WTC11 (cell line): ENCODE results near the gene IFIT1. TPM values are rescaled to one million over a fixed set of nuclear protein-coding genes. Genes with fewer than 3 reads are reported as not detected.

Experiments
- ATAC-seq: fragments of 200-7000 bp; cut with Tn5 transposase; 2 replicates; pipeline ENCODE4 v1.10.0; 2021; ENCODE audit warnings: mild to moderate bottlenecking, moderate library complexity
- CTCF ChIA-PET: fragments of 300-600 bp; sonication (Branson Sonifier 250); formaldehyde crosslinking; loops from one replicate; lab custom pipeline; 2021; ENCODE audit warnings: antibody characterized with exemption; lab: Charles Lee
- POLR2A ChIA-PET: fragments of 350-600 bp; sonication (Branson Sonifier 250); formaldehyde crosslinking; loops from one replicate; lab custom pipeline; 2021; ENCODE audit warnings: antibody characterized with exemption; lab: Charles Lee
- DNase-seq: peaks from one replicate; pipeline ENCODE4 v3.0.0; 2021; ENCODE audit warnings: low spot score
- H3K27ac Mint-ChIP-seq: 2 replicates; pipeline ENCODE4 v1.8.0; 2021; ENCODE audit warnings: mixed read lengths
- H3K27me3 Mint-ChIP-seq: 2 replicates; pipeline ENCODE4 v1.8.0; 2021; ENCODE audit warnings: low read depth, mild to moderate bottlenecking, moderate library complexity, mixed read lengths
- H3K36me3 Mint-ChIP-seq: 2 replicates; pipeline ENCODE4 v1.8.0; 2021; ENCODE audit warnings: mixed read lengths
- H3K4me1 Mint-ChIP-seq: 2 replicates; pipeline ENCODE4 v1.8.0; 2022; ENCODE audit warnings: mixed read lengths
- H3K4me3 Mint-ChIP-seq: 2 replicates; pipeline ENCODE4 v1.8.0; 2021; ENCODE audit warnings: mild to moderate bottlenecking, moderate library complexity, mixed read lengths
- H3K9me3 Mint-ChIP-seq: 2 replicates; pipeline ENCODE4 v1.8.0; 2021; ENCODE audit warnings: mixed read lengths
- FOXJ3 ChIP-seq: sonication (generic); formaldehyde crosslinking; IDR thresholded peaks from 2 replicates; pipeline ENCODE4 v1.9.0; 2021; ENCODE audit warnings: missing genetic modification reagents, mild to moderate bottlenecking, borderline replicate concordance
- GABPB1 ChIP-seq: sonication (generic); formaldehyde crosslinking; IDR thresholded peaks from 2 replicates; pipeline ENCODE4 v1.8.1; 2023; ENCODE audit warnings: mild to moderate bottlenecking, missing genetic modification reagents
- GTF2I ChIP-seq: fragments of 250-450 bp; sonication (Bioruptor Pico); conservative IDR thresholded peaks from 2 replicates; pipeline ENCODE4 v1.4.0; 2021; ENCODE audit warnings: mild to moderate bottlenecking
- JAZF1 ChIP-seq: fragments of 250-450 bp; sonication (Bioruptor Pico); IDR thresholded peaks from 2 replicates; pipeline ENCODE4 v1.9.0; 2021; ENCODE audit warnings: moderate library complexity, mild to moderate bottlenecking, inconsistent platforms
- NFE2L1 ChIP-seq: sonication (generic); formaldehyde crosslinking; IDR thresholded peaks from 2 replicates; pipeline ENCODE4 v1.8.1; 2023; ENCODE audit warnings: missing genetic modification reagents
- SOX15 ChIP-seq: fragments of 250-450 bp; sonication (Bioruptor Pico); IDR thresholded peaks from 2 replicates; pipeline ENCODE4 v1.9.0; 2021; ENCODE audit warnings: mild to moderate bottlenecking
- ZNF396 ChIP-seq: fragments of 250-450 bp; sonication (Bioruptor Pico); IDR thresholded peaks from 2 replicates; pipeline ENCODE4 v1.8.0; 2021; ENCODE audit warnings: mild to moderate bottlenecking, moderate library complexity, borderline replicate concordance
- total RNA-seq: library from RNA; stranded (reverse); gene quantifications from 3 replicates; pipeline ENCODE4 v1.2.3, GENCODE V29; 2021
- TF ChIP-seq, protein P1 (sequence below): sonication (generic); formaldehyde crosslinking; IDR thresholded peaks from 2 replicates; pipeline ENCODE4 v1.8.1; 2023; ENCODE audit warnings: mild to moderate bottlenecking, moderate library complexity, missing genetic modification reagents
- TF ChIP-seq, protein P2 (sequence below): sonication (generic); formaldehyde crosslinking; conservative IDR thresholded peaks from 2 replicates; pipeline ENCODE4 v1.8.1; 2023; ENCODE audit warnings: mild to moderate bottlenecking, low read depth, missing genetic modification reagents, moderate library complexity
- TF ChIP-seq, protein P3 (sequence below): sonication (generic); formaldehyde crosslinking; IDR thresholded peaks from 2 replicates; pipeline ENCODE4 v1.8.0; 2022; ENCODE audit warnings: mild to moderate bottlenecking, missing genetic modification reagents
- TF ChIP-seq, protein P4 (sequence below): sonication (generic); formaldehyde crosslinking; IDR thresholded peaks from 2 replicates; pipeline ENCODE4 v1.8.0; 2023; ENCODE audit warnings: missing genetic modification reagents, mild to moderate bottlenecking, borderline replicate concordance
- TF ChIP-seq, protein P5 (sequence below): fragments of 250-450 bp; sonication (Bioruptor Pico); conservative IDR thresholded peaks from 2 replicates; pipeline ENCODE4 v1.9.0; 2021; ENCODE audit warnings: mild to moderate bottlenecking
- TF ChIP-seq, protein P6 (sequence below): fragments of 200-600 bp; IDR thresholded peaks from 2 replicates; pipeline ENCODE4 v1.8.0; 2022; ENCODE audit warnings: antibody characterized with exemption
- TF ChIP-seq, protein P7 (sequence below): sonication (generic); formaldehyde crosslinking; IDR thresholded peaks from 2 replicates; pipeline ENCODE4 v1.8.0; 2022; ENCODE audit warnings: missing genetic modification reagents

IFIT1 gene
- total RNA-seq, 1 experiment from 2014 or later = 1.5 TPM

DNA sequence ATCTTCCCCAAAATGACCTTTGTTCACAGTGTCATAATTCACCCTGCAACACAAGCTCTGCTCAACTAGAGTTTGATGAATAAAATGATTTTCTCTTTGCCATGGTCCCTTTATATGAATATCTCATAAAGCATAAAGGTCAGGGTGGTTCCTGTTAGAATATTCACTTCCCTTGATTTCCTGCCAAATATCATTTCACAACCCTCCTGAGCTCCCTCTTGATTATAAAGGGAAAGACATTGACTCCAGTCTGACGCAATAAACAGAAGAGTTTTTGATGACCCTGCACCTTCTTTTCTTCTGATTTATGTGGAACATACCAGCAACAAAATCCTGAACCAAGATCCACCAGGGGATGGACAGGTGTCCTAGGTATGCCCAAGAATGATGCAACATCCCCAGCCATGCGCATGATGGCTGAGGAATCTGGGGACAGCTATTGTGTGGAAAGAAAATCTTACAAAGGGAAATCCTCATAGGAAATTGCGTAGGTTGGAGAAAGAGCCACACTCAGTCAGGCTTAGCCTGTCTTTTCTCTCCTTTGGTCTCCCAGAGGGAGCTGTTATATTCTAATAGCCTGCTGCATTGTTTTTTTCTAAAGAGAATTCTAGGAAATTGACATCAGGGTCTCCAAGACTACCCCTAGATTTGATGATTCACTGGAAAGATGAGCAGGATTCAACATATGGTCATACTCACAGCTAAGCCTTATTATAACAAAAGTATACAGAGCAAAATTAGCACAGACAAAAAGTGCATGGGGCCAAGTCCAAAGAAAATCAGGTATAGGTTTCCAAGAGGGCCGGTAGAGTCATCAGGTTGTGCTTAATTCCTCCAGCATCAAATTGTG, 45.8 kb upstream of the IFIT1 start:
- TF ChIP-seq GABPB1 (CRISPR knock-in tag) = peak; percentile 87
- TF ChIP-seq, protein P1, sequence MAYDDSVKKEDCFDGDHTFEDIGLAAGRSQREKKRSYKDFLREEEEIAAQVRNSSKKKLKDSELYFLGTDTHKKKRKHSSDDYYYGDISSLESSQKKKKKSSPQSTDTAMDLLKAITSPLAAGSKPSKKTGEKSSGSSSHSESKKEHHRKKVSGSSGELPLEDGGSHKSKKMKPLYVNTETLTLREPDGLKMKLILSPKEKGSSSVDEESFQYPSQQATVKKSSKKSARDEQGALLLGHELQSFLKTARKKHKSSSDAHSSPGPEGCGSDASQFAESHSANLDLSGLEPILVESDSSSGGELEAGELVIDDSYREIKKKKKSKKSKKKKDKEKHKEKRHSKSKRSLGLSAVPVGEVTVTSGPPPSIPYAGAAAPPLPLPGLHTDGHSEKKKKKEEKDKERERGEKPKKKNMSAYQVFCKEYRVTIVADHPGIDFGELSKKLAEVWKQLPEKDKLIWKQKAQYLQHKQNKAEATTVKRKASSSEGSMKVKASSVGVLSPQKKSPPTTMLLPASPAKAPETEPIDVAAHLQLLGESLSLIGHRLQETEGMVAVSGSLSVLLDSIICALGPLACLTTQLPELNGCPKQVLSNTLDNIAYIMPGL = no peak
- TF ChIP-seq, protein P2, sequence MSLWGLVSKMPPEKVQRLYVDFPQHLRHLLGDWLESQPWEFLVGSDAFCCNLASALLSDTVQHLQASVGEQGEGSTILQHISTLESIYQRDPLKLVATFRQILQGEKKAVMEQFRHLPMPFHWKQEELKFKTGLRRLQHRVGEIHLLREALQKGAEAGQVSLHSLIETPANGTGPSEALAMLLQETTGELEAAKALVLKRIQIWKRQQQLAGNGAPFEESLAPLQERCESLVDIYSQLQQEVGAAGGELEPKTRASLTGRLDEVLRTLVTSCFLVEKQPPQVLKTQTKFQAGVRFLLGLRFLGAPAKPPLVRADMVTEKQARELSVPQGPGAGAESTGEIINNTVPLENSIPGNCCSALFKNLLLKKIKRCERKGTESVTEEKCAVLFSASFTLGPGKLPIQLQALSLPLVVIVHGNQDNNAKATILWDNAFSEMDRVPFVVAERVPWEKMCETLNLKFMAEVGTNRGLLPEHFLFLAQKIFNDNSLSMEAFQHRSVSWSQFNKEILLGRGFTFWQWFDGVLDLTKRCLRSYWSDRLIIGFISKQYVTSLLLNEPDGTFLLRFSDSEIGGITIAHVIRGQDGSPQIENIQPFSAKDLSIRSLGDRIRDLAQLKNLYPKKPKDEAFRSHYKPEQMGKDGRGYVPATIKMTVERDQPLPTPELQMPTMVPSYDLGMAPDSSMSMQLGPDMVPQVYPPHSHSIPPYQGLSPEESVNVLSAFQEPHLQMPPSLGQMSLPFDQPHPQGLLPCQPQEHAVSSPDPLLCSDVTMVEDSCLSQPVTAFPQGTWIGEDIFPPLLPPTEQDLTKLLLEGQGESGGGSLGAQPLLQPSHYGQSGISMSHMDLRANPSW (CRISPR knock-in tag) = no peak
- TF ChIP-seq, protein P3, sequence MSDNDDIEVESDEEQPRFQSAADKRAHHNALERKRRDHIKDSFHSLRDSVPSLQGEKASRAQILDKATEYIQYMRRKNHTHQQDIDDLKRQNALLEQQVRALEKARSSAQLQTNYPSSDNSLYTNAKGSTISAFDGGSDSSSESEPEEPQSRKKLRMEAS (CRISPR knock-in tag) = peak; percentile 60
- no peak for TF ChIP-seq NFE2L1
- TF ChIP-seq FOXJ3 (CRISPR knock-in tag) = no peak
- DNase-seq = no peak
- Mint-ChIP-seq H3K27me3 (no peaks in the 10 kb centered on the region), H3K27ac (peak overlapping the region; percentile 82), H3K36me3 (no peaks in the 10 kb centered on the region), H3K4me3 (no peak overlapping the region), H3K9me3 (no peaks in the 10 kb centered on the region), H3K4me1 (peaks cover 77% of the 10 kb centered on the region)
- ChIA-PET POLR2A (no interaction called here), CTCF (interaction anchor here (0.6 to 1.4 kb wide), 4 partner anchors 16 to 252 kb away, joined by 3 to 6 read pairs (median 3); partner anchors contain the start of gene IFIT1)
- peak; percentile 55 for ATAC-seq

DNA sequence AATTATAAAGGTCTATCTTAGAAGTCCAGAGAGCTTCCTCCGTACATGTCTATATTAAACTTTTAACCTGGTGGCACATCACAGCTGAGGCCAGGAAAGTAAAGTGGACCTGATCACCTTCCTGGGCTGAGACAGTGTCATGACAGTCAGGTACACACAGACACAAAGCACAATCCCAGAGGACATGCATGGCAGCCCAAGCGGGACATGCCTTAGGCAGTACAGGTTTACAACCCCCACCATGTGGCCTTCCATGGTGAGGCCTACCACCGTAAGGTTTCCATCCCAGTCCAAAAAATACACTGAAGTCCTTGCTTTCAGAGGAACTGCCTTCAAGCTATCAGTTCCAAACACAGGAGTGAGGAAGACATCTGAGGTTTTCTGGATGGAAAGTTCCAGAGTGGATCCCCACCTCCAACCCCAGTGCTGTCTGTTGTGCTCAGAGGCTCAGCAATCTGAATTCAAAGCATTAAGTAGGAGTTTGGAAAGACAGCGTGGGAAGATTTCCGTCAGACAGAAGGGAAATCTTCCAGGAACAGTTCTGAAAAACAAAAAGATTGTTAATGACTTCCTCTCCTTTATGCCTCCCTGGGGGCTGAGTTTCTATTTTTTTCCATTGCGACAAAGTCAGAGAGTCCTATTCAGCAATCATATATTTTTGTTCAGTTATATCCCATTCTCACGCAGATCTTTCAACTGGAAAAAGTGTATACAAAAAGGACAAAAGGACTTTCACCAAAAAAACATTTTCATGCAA, 44.5 kb upstream of the IFIT1 start:
- no peak for ATAC-seq
- Mint-ChIP-seq H3K36me3 (no peaks in the 10 kb centered on the region), H3K27ac (peak overlapping the region; percentile 46), H3K4me1 (peaks cover 82% of the 10 kb centered on the region), H3K4me3 (no peak overlapping the region), H3K9me3 (no peaks in the 10 kb centered on the region), H3K27me3 (no peaks in the 10 kb centered on the region)
- DNase-seq = no peak
- TF ChIP-seq, protein P4, sequence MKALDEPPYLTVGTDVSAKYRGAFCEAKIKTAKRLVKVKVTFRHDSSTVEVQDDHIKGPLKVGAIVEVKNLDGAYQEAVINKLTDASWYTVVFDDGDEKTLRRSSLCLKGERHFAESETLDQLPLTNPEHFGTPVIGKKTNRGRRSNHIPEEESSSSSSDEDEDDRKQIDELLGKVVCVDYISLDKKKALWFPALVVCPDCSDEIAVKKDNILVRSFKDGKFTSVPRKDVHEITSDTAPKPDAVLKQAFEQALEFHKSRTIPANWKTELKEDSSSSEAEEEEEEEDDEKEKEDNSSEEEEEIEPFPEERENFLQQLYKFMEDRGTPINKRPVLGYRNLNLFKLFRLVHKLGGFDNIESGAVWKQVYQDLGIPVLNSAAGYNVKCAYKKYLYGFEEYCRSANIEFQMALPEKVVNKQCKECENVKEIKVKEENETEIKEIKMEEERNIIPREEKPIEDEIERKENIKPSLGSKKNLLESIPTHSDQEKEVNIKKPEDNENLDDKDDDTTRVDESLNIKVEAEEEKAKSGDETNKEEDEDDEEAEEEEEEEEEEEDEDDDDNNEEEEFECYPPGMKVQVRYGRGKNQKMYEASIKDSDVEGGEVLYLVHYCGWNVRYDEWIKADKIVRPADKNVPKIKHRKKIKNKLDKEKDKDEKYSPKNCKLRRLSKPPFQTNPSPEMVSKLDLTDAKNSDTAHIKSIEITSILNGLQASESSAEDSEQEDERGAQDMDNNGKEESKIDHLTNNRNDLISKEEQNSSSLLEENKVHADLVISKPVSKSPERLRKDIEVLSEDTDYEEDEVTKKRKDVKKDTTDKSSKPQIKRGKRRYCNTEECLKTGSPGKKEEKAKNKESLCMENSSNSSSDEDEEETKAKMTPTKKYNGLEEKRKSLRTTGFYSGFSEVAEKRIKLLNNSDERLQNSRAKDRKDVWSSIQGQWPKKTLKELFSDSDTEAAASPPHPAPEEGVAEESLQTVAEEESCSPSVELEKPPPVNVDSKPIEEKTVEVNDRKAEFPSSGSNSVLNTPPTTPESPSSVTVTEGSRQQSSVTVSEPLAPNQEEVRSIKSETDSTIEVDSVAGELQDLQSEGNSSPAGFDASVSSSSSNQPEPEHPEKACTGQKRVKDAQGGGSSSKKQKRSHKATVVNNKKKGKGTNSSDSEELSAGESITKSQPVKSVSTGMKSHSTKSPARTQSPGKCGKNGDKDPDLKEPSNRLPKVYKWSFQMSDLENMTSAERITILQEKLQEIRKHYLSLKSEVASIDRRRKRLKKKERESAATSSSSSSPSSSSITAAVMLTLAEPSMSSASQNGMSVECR (CRISPR knock-in tag) = no peak
- TF ChIP-seq ZNF396 (CRISPR knock-in tag) (no peak), SOX15 (CRISPR knock-in tag) (no peak), JAZF1 (CRISPR knock-in tag) (no peak), GABPB1 (CRISPR knock-in tag) (no peak), GTF2I (no peak)
- TF ChIP-seq, protein P5, sequence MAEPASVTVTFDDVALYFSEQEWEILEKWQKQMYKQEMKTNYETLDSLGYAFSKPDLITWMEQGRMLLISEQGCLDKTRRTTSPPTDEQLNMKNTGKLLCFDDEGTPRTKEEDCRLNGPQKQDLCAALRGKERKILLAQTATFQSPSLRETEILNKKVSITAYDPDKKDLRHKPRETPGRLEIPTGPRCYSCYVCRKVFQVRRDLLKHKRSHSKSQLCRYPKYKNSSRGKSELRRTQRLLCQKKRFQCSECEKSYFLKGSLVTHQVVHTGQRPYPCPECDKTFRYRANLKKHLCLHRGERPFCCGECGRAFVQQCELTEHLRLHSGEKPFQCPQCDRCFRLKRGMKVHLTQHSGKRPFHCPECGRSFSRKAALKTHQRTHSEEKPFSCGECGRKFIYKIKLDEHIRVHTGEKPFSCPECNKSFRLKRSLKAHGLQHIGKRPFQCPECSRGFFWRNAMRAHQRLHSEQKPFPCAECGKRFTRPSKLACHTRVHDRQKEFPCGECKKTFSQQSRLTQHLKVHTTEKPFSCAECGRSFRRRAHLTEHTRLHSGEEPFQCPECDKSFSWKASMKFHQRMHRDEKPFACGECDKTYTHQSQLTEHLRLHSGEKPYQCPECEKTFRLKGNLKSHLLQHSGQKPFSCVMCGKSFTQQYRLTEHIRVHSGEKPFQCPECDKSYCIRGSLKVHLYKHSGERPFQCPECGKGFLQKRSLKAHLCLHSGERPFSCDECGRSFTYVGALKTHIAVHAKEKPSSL (CRISPR knock-in tag) = no peak
- TF ChIP-seq, protein P6, sequence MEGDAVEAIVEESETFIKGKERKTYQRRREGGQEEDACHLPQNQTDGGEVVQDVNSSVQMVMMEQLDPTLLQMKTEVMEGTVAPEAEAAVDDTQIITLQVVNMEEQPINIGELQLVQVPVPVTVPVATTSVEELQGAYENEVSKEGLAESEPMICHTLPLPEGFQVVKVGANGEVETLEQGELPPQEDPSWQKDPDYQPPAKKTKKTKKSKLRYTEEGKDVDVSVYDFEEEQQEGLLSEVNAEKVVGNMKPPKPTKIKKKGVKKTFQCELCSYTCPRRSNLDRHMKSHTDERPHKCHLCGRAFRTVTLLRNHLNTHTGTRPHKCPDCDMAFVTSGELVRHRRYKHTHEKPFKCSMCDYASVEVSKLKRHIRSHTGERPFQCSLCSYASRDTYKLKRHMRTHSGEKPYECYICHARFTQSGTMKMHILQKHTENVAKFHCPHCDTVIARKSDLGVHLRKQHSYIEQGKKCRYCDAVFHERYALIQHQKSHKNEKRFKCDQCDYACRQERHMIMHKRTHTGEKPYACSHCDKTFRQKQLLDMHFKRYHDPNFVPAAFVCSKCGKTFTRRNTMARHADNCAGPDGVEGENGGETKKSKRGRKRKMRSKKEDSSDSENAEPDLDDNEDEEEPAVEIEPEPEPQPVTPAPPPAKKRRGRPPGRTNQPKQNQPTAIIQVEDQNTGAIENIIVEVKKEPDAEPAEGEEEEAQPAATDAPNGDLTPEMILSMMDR = no peak
- TF ChIP-seq, protein P7, sequence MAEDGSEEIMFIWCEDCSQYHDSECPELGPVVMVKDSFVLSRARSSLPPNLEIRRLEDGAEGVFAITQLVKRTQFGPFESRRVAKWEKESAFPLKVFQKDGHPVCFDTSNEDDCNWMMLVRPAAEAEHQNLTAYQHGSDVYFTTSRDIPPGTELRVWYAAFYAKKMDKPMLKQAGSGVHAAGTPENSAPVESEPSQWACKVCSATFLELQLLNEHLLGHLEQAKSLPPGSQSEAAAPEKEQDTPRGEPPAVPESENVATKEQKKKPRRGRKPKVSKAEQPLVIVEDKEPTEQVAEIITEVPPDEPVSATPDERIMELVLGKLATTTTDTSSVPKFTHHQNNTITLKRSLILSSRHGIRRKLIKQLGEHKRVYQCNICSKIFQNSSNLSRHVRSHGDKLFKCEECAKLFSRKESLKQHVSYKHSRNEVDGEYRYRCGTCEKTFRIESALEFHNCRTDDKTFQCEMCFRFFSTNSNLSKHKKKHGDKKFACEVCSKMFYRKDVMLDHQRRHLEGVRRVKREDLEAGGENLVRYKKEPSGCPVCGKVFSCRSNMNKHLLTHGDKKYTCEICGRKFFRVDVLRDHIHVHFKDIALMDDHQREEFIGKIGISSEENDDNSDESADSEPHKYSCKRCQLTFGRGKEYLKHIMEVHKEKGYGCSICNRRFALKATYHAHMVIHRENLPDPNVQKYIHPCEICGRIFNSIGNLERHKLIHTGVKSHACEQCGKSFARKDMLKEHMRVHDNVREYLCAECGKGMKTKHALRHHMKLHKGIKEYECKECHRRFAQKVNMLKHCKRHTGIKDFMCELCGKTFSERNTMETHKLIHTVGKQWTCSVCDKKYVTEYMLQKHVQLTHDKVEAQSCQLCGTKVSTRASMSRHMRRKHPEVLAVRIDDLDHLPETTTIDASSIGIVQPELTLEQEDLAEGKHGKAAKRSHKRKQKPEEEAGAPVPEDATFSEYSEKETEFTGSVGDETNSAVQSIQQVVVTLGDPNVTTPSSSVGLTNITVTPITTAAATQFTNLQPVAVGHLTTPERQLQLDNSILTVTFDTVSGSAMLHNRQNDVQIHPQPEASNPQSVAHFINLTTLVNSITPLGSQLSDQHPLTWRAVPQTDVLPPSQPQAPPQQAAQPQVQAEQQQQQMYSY (CRISPR knock-in tag) = no peak
- ChIA-PET CTCF (interaction anchor here (1.4 kb wide), 1 partner anchor 21 kb away, joined by 5 read pairs; no protein-coding TSS in a partner anchor), POLR2A (no interaction called here)
